Ovary (tissue), 9 donors: ENCODE data around the gene PRL. TPM values are rescaled to one million over a fixed set of nuclear protein-coding genes. Genes with fewer than 3 reads are reported as not detected.

Experiments
- DNase-seq, 5 donors: peaks; one replicate each; pipeline ENCODE4 v3.0.0-alpha.2; 2019 to 2020
- H3K27ac ChIP-seq, 2 donors: fragments of 200-600 bp; one replicate each; pipeline versions ENCODE4 v1.5.1 to v1.8.0; 2019 to 2022
- H3K27me3 ChIP-seq: fragments of 200-600 bp; one replicate; pipeline ENCODE4 v1.8.0; 2022
- H3K36me3 ChIP-seq: fragments of 200-600 bp; sonication (generic); one replicate; pipeline ENCODE4 v1.5.1; 2019
- H3K4me1 ChIP-seq: one replicate; pipeline ENCODE4 v1.8.1; 2013; ENCODE audit warnings: mild to moderate bottlenecking, moderate library complexity; ENCODE audit not compliant: insufficient read depth
- H3K4me3 ChIP-seq: fragments of 200-600 bp; sonication (generic); one replicate; pipeline ENCODE4 v1.5.1; 2017
- H3K9me3 ChIP-seq, 2 donors: fragments of 200-600 bp in 1 of 2; sonication (generic) in 1 of 2; one replicate each; pipeline versions ENCODE4 v1.5.1 to v1.8.1; 2013 to 2019; ENCODE audit warnings: mild to moderate bottlenecking in 1 of 2, moderate library complexity in 1 of 2
- CTCF ChIP-seq, 3 donors: fragments of 450-650 bp in 2 of 3; fragments of 200-600 bp in 1 of 3; IDR thresholded peaks; one replicate each; pipeline versions ENCODE4 v1.5.1 to v1.8.0; 2016 to 2022; ENCODE audit warnings: antibody characterized with exemption in 3 of 3, mild to moderate bottlenecking in 1 of 3
- EP300 ChIP-seq: sonication (generic); formaldehyde crosslinking; IDR thresholded peaks from one replicate; pipeline ENCODE4 v1.6.1; 2017; ENCODE audit warnings: antibody characterized with exemption
- POLR2A ChIP-seq: fragments of 450-650 bp; IDR thresholded peaks from one replicate; pipeline ENCODE4 v1.6.1; 2017; ENCODE audit warnings: antibody characterized with exemption, mild to moderate bottlenecking, moderate library complexity
- WGBS, 3 donors: extraction: QIAGEN DNeasy Blood & Tissue Kit in 1 of 3; methylation state at CpG; one replicate each; pipeline versions ENCODE4 v1.1.5 to v1.1.7; 2013 to 2017; 5-methylcytosine and 5-hydroxymethylcytosine counted together
- intact Hi-C, 4 donors: fragments of 100-400 bp; cut with DNase I; formaldehyde crosslinking; loops; one replicate each; pipeline versions ENCODE4 v1.11.0 to v1.15.1; 2022 to 2023
- polyA plus RNA-seq, 2 donors: library from polyadenylated mRNA; stranded (reverse); fragments of 200-250 nt in 1 of 2; fragments of 350-450 nt in 1 of 2; fragmentation: Illumina TruSeq in 1 of 2; extraction: RNeasy Lipid Tissue Mini Kit (QIAGEN cat#74804) in 1 of 2; gene quantifications; one replicate each; pipeline ENCODE4 v1.2.3, GENCODE V29; 2013 to 2014
- total RNA-seq, 7 donors: library from RNA; depleted of rRNA in 2 of 7; stranded (reverse); fragments of >200 nt in 2 of 7; fragmentation: NEBNext Ultra II Directional in 3 of 7; extraction: Animal tissue kit (Norgen Biotek cat#: 25700) in 3 of 7; gene quantifications; one replicate each; pipeline versions ENCODE4 v1.1.0 to v1.2.4, GENCODE V29; 2016 to 2023
- donor health status: DM: no; HTN: no; CAD: no; lungs with moderate emphysema.
- donor health status: DM: no; HTN: no; CAD: no.
- donor health status: Bipolar disorder and iron deficiency.
- donor health status: DM: yes; HTN: yes; CAD: no.
- donor health status: DM: no; HTN: no; CAD: no.
- donor health status: DM: yes; HTN: yes; CAD: no.

PRL gene
- total and polyA plus RNA-seq, 9 donors: 0.08 to 0.58 (median 0.22) TPM; not detected in 6

GRCh38 chr6:22325481-22325880 is 28.6 kb upstream of the PRL start:
- TF ChIP-seq CTCF (IDR thresholded peaks at IDR 0.05): no peak
- H3K27me3 ChIP-seq: no peaks in the 10 kb centered on the region
- no peak for DNase-seq

GRCh38 chr6:22323848-22324247 is 27.0 kb upstream of the PRL start:
- no peaks in the 10 kb centered on the region for H3K36me3 ChIP-seq
- peaks cover 16% of the 10 kb centered on the region for H3K4me1 ChIP-seq
- 95 to 100% (median 97%) methylated on average over 1 of the region's 1 CpG for WGBS, 3 donors
- DNase-seq: no peak
- TF ChIP-seq POLR2A: no peak
- no peak for TF ChIP-seq CTCF (IDR thresholded peaks at IDR 0.05)
- no peak for TF ChIP-seq EP300
- no peak overlapping the region for H3K4me3 ChIP-seq
- no peak overlapping the region for H3K27ac ChIP-seq
- H3K27me3 ChIP-seq: no peaks in the 10 kb centered on the region
- no peaks in the 10 kb centered on the region for H3K9me3 ChIP-seq
- intact Hi-C loops: no loop called here

More at GRCh38 chr6:22325481-22325880, 28.6 kb upstream of the PRL start:
- intact Hi-C loops: no loop called here
- Histone ChIP-seq H3K4me1 (peaks cover 16% of the 10 kb centered on the region), H3K9me3 (no peaks in the 10 kb centered on the region), H3K4me3 (no peak overlapping the region), H3K36me3 (no peaks in the 10 kb centered on the region), H3K27ac (no peak overlapping the region)

- H3K4me3 ChIP-seq: no peak overlapping the region
- WGBS, 3 donors: 50 to 58% (median 58%) methylated on average over 7 of the region's 7 CpGs
Measured at GRCh38 chr6:22322103-22323030, 25.5 kb upstream of the PRL start.

GRCh38 chr6:22320750-22321149 is 23.9 kb upstream of the PRL start:
- Histone ChIP-seq H3K27me3 (no peaks in the 10 kb centered on the region), H3K27ac (no peak overlapping the region), H3K4me1 (peaks cover 8% of the 10 kb centered on the region), H3K4me3 (no peak overlapping the region), H3K9me3 (no peaks in the 10 kb centered on the region), H3K36me3 (no peaks in the 10 kb centered on the region)
- 7 to 33% (median 13%) methylated on average over 1 of the region's 1 CpG for WGBS, 3 donors
- intact Hi-C loops: no loop called here
- no peak for DNase-seq
- no peak for TF ChIP-seq POLR2A
- no peak for TF ChIP-seq CTCF (IDR thresholded peaks at IDR 0.05)
- TF ChIP-seq EP300: no peak

More at GRCh38 chr6:22322103-22323030, 25.5 kb upstream of the PRL start:
- H3K9me3 ChIP-seq: no peaks in the 10 kb centered on the region
- H3K27ac ChIP-seq: no peak overlapping the region
- no peak for DNase-seq
- intact Hi-C loops: no loop called here
- H3K27me3 ChIP-seq: no peaks in the 10 kb centered on the region
- H3K4me1 ChIP-seq: peaks cover 16% of the 10 kb centered on the region
- no peak for TF ChIP-seq EP300
- H3K36me3 ChIP-seq: no peaks in the 10 kb centered on the region

- H3K9me3 ChIP-seq: no peaks in the 10 kb centered on the region
- H3K27ac ChIP-seq: no peak overlapping the region
- 88 to 90% (median 89%) methylated on average over 21 to 22 of the region's 22 CpGs for WGBS, 3 donors
- H3K4me3 ChIP-seq: no peak overlapping the region
- intact Hi-C loops: no loop called here
- peaks cover 5% of the 10 kb centered on the region for H3K4me1 ChIP-seq
- TF ChIP-seq EP300: no peak
- no peak for TF ChIP-seq CTCF (IDR thresholded peaks at IDR 0.05)
- no peak for TF ChIP-seq POLR2A
- no peaks in the 10 kb centered on the region for H3K27me3 ChIP-seq
- no peak for DNase-seq
- no peaks in the 10 kb centered on the region for H3K36me3 ChIP-seq
Measured at GRCh38 chr6:22318404-22318803, 21.6 kb upstream of the PRL start.
